Esophagus muscularis mucosa (tissue), 4 donors: Measurements from ENCODE around the gene PIP5K1B. TPM values are rescaled to one million over a fixed set of nuclear protein-coding genes. Genes with fewer than 3 reads are reported as not detected.

Experiments
- DNase-seq: peaks from one replicate; pipeline ENCODE4 v3.0.0-alpha.2; 2017; ENCODE audit errors: extremely low spot score
- H3K27ac ChIP-seq, 4 donors: fragments of 200-600 bp; sonication (generic); replicated peaks in 1 of 4; 1 replicate in 3 of 4; 2 replicates in 1 of 4; pipeline ENCODE4 v1.5.1; 2016 to 2019; ENCODE audit warnings: mild to moderate bottlenecking in 1 of 4
- H3K27me3 ChIP-seq, 4 donors: fragments of 200-600 bp; sonication (generic); one replicate each; pipeline versions ENCODE4 v1.5.1 to v1.6.0; 2016 to 2019
- H3K36me3 ChIP-seq, 4 donors: fragments of 200-600 bp; sonication (generic); one replicate each; pipeline ENCODE4 v1.5.1; 2016 to 2019
- H3K4me1 ChIP-seq, 4 donors: fragments of 200-600 bp; sonication (generic); one replicate each; pipeline ENCODE4 v1.5.1; 2016 to 2019
- H3K4me3 ChIP-seq, 4 donors: fragments of 200-600 bp; sonication (generic); 1 replicate in 2 of 4; 2 replicates in 2 of 4; pipeline ENCODE4 v1.5.1; 2016 to 2019; ENCODE audit warnings: mild to moderate bottlenecking in 4 of 4, moderate library complexity in 1 of 4
- H3K9me3 ChIP-seq, 4 donors: fragments of 200-600 bp; sonication (generic); 1 replicate in 3 of 4; 2 replicates in 1 of 4; pipeline ENCODE4 v1.5.1; 2016 to 2019
- EP300 ChIP-seq: sonication (generic); formaldehyde crosslinking; IDR thresholded peaks from one replicate; pipeline ENCODE4 v1.6.1; 2017; ENCODE audit warnings: antibody characterized with exemption
- POLR2A ChIP-seq: fragments of 450-650 bp; IDR thresholded peaks from one replicate; pipeline ENCODE4 v1.6.1; 2017; ENCODE audit warnings: antibody characterized with exemption, moderate library complexity, mild to moderate bottlenecking, low read depth
- POLR2AphosphoS5 ChIP-seq, 2 donors: sonication (generic); formaldehyde crosslinking; IDR thresholded peaks; one replicate each; pipeline ENCODE4 v1.6.1; 2017; ENCODE audit warnings: antibody characterized with exemption in 2 of 2
- WGBS: methylation state at CpG from one replicate; pipeline ENCODE4 v1.1.5; 2018; 5-methylcytosine and 5-hydroxymethylcytosine counted together
- intact Hi-C: fragments of 100-400 bp; cut with DNase I; formaldehyde crosslinking; loops from one replicate; pipeline ENCODE4 v1.15.1; 2023
- total RNA-seq, 4 donors: library from RNA; depleted of rRNA; stranded (reverse); fragments of >200 nt; gene quantifications; one replicate each; pipeline versions ENCODE4 v1.1.0 to v1.2.1, GENCODE V29; 2016
- TF ChIP-seq, protein P1 (sequence below), 3 experiments: fragments of 200-600 bp in 2 of 3; fragments of 450-650 bp in 1 of 3; sonication (generic) in 2 of 3; IDR thresholded peaks; one replicate each; pipeline ENCODE4 v1.5.1; 2017 to 2019; ENCODE audit warnings: antibody characterized with exemption in 3 of 3, mild to moderate bottlenecking in 2 of 3, moderate library complexity in 1 of 3

Gene PIP5K1B
- total RNA-seq, 4 donors from 2014 or later = 0.42 to 1.7 (median 1.2) TPM

DNA sequence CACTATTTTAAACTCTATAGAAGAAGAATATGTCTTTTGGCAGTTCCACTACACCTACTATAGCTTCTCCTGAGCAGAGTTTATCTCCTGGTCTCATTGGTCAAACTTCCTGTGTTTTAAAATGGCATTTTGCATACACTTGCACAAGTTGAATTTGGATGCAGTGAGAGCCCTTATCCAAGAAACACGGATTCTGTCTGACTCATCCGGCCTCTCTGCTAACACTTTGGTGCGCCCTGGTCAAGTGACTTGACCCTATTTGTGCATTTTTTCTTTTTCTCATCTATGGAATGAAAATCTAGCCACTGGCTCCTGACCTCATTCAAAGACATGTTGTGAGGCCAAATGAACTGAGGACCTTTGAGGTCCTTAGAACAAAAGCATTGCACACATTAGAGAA is 20.0 kb downstream of the PIP5K1B start:
- Histone ChIP-seq H3K27me3 (no peaks in the 10 kb centered on the region), H3K9me3 (no peaks in the 10 kb centered on the region), H3K4me3 (no peak overlapping the region), H3K27ac (no peak overlapping the region), H3K4me1 (peaks cover 0 to 4% (median 0%) of the 10 kb centered on the region in 4 donors), H3K36me3 (no peaks in the 10 kb centered on the region)
- intact Hi-C loops = no loop called here
- DNase-seq = no peak
- TF ChIP-seq POLR2AphosphoS5 (IDR thresholded peaks at IDR 0.05) (no peak), POLR2A (no peak), EP300 (no peak)
- TF ChIP-seq, protein P1, sequence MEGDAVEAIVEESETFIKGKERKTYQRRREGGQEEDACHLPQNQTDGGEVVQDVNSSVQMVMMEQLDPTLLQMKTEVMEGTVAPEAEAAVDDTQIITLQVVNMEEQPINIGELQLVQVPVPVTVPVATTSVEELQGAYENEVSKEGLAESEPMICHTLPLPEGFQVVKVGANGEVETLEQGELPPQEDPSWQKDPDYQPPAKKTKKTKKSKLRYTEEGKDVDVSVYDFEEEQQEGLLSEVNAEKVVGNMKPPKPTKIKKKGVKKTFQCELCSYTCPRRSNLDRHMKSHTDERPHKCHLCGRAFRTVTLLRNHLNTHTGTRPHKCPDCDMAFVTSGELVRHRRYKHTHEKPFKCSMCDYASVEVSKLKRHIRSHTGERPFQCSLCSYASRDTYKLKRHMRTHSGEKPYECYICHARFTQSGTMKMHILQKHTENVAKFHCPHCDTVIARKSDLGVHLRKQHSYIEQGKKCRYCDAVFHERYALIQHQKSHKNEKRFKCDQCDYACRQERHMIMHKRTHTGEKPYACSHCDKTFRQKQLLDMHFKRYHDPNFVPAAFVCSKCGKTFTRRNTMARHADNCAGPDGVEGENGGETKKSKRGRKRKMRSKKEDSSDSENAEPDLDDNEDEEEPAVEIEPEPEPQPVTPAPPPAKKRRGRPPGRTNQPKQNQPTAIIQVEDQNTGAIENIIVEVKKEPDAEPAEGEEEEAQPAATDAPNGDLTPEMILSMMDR (IDR thresholded peaks at IDR 0.05) = no peak
- WGBS = 76% methylated on average over 3 of the region's 3 CpGs

DNA sequence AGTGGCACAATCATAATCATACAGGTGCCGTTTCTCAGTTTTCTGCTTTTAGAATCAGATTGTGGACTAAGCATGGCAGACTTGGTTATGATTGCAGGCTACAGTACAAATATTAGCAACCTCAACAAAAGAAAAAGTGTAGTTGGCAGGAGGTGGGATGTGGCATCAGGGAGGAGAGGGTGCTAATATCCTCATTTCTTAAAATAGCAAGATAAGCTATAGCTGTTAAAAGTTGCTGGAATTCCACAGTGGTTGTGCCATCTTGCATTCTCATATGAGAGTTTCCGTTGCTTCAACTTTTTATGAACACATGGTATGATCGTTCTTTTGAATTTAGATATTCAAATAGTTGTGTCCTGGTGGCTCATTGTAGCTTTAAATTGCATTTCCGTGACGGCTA is 21.4 kb downstream of the PIP5K1B start:
- no peak for DNase-seq
- 85% methylated on average over 5 of the region's 5 CpGs for WGBS
- H3K4me1 ChIP-seq = peaks cover 0 to 4% (median 0%) of the 10 kb centered on the region in 4 donors
- intact Hi-C loops = no loop called here
- H3K9me3 ChIP-seq = no peaks in the 10 kb centered on the region
- H3K27me3 ChIP-seq = no peaks in the 10 kb centered on the region
- H3K4me3 ChIP-seq = no peak overlapping the region
- H3K27ac ChIP-seq = no peak overlapping the region
- no peaks in the 10 kb centered on the region for H3K36me3 ChIP-seq
- TF ChIP-seq POLR2A = no peak
- TF ChIP-seq EP300 = no peak
- TF ChIP-seq, protein P1 (IDR thresholded peaks at IDR 0.05) = no peak
- TF ChIP-seq POLR2AphosphoS5 (IDR thresholded peaks at IDR 0.05) = no peak

DNA sequence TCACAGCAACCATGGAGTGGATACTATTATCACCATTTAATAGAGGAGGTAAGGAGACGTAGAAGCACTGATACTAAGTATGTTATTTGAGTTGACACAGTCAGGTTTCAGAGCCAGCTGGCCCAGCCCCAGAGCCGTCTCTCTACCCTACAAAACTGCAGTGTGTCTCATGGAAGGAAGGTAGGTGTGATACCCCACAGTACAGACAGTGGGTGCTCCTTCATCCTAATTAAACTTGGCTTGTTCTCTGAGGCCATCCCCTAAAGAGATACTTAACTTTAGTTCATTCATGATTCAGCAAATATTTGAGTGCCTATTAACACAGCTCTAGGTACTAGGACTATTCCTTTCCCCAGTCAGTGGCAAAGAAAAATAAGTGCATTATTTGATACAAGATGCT is 22.6 kb downstream of the PIP5K1B start:
- no peak for DNase-seq
- WGBS = 56% methylated on average over 2 of the region's 2 CpGs
- intact Hi-C loops = no loop called here
- no peaks in the 10 kb centered on the region for H3K36me3 ChIP-seq
- TF ChIP-seq POLR2AphosphoS5 (IDR thresholded peaks at IDR 0.05) = no peak
- TF ChIP-seq, protein P1 (IDR thresholded peaks at IDR 0.05) = no peak
- TF ChIP-seq EP300 = no peak
- TF ChIP-seq POLR2A = no peak
- no peaks in the 10 kb centered on the region for H3K27me3 ChIP-seq
- H3K4me3 ChIP-seq = no peak overlapping the region
- H3K9me3 ChIP-seq = no peaks in the 10 kb centered on the region
- H3K4me1 ChIP-seq = peaks cover 0 to 4% (median 0%) of the 10 kb centered on the region in 4 donors
- H3K27ac ChIP-seq = no peak overlapping the region

DNA sequence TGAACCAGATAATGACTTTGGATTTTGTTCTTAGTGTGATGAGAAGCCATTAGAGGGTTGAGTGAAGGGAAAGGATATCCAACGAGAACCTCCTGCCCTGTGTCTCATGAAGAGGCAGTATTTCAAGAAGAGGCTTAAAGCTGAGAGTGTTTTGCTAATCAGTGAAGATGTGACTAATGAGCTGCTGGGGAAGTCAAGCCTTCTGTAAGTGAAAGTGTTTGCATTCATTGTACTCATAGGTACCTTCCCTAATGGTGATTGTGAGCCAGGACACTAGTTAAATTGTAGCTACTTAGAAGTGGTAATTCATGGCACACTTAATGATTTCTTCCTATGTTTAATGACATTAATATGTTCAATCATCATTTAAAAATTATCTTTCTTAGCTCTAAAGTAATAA is 23.7 kb downstream of the PIP5K1B start:
- TF ChIP-seq, protein P1 (IDR thresholded peaks at IDR 0.05) = no peak
- no peak for TF ChIP-seq EP300
- no peak for TF ChIP-seq POLR2AphosphoS5 (IDR thresholded peaks at IDR 0.05)
- TF ChIP-seq POLR2A = no peak
- Histone ChIP-seq H3K27ac (no peak overlapping the region), H3K4me1 (peaks cover 0 to 4% (median 0%) of the 10 kb centered on the region in 4 donors), H3K36me3 (no peaks in the 10 kb centered on the region), H3K4me3 (no peak overlapping the region), H3K27me3 (no peaks in the 10 kb centered on the region), H3K9me3 (no peaks in the 10 kb centered on the region)
- intact Hi-C loops = no loop called here
- DNase-seq = no peak
- 53% methylated on average over 1 of the region's 1 CpG for WGBS

DNA sequence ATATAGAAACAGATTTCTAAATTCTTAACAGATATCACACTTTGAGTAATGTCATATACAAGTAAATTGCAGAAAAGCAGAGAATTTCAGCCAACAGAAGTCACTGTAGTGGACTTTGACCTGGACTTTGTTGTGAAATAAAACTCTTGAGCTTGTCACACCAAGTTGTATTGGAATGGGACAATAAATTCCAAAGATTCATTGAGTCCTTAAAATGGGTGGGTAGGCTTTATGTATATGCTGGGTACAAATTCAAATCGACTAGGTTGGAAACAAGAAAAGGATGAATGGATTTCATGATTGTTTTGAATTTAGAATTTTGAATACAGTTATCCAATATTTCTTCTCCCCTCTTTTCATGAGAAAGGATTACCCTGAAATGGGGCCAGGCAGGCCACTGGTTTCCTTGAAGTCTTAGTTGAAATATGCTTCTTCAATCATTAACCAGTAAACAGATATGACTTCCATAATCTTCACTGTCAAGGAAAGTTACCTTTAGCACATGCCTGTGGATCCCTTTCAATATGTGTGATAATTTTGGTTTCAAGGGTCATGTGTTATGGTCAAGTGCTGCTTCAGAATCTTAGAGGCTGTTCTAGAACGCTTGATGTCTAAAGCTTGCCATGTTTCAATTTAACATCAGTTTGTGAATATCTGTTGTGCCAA is 25.7 kb downstream of the PIP5K1B start:
- Histone ChIP-seq H3K36me3 (no peaks in the 10 kb centered on the region), H3K27me3 (no peaks in the 10 kb centered on the region), H3K9me3 (no peaks in the 10 kb centered on the region), H3K4me1 (no peaks in the 10 kb centered on the region), H3K27ac (no peak overlapping the region), H3K4me3 (no peak overlapping the region)
- DNase-seq = no peak
- intact Hi-C loops = no loop called here
- TF ChIP-seq EP300 (no peak), POLR2AphosphoS5 (IDR thresholded peaks at IDR 0.05) (no peak), POLR2A (no peak)
- TF ChIP-seq, protein P1 (IDR thresholded peaks at IDR 0.05) = no peak
- WGBS = 81% methylated on average over 2 of the region's 2 CpGs
